OCI-LY7 (cell line): Measurements from ENCODE around the gene POR.
"Not testable (repeated sequence)": the region's sequence is repeated elsewhere in the genome, so short reads cannot be mapped to it uniquely, and the experiment has no call there.

Experiments used
- CTCF ChIP-seq: fragments of 200-600 bp; sonication (generic); conservative IDR thresholded peaks from 2 replicates; pipeline ENCODE4 v1.5.1; 2014; ENCODE audit warnings: mild to moderate bottlenecking, antibody characterized with exemption, low read length, moderate library complexity, mixed read lengths
- EZH2phosphoT487 ChIP-seq: fragments of 200-600 bp; sonication (generic); IDR thresholded peaks from 2 replicates; pipeline ENCODE4 v1.6.1; 2018; ENCODE audit warnings: low read depth, borderline replicate concordance, mild to moderate bottlenecking, mixed run types, antibody characterized with exemption, low read length, moderate library complexity, mixed read lengths

- not testable (repeated sequence) for TF ChIP-seq CTCF, EZH2phosphoT487
Observed at GRCh38 chr7:75911186-75911585, 3.8 kb upstream of the POR start.
